Stimulated activated CD8-positive, alpha-beta memory T cell treated with anti-CD3 and anti-CD28 coated beads, Interleukin-15, amount 100 ng/mL, for 4 hours (primary cell): ENCODE results near the gene KICS2.
"Not testable (repeated sequence)": the region's sequence is repeated elsewhere in the genome, so short reads cannot be mapped to it uniquely, and the experiment has no call there.

Source experiments
- DNase-seq, 2 donors: peaks; one replicate each; pipeline ENCODE4 v3.0.0-alpha.2; 2020; ENCODE audit warnings: low read depth in 2 of 2

The KICS2 gene

GRCh38 chr12:64222009-64222765 lies at the start of gene KICS2:
Gene KICS2, minus strand, starts transcription at chr12:64222296. Its CDS starts 59 bp downstream, at chr12:64222237.
- peak; percentile 84 to 86 for DNase-seq

GRCh38 chr12:64270411-64270810 lies 48.3 kb upstream of the KICS2 start:
- no peak for DNase-seq

- DNase-seq: no peak
Measured at GRCh38 chr12:64269161-64269560, 47.1 kb upstream of the KICS2 start.

GRCh38 chr12:64268409-64268808 lies 46.3 kb upstream of the KICS2 start:
- DNase-seq: no peak

- no peak for DNase-seq
Measured at GRCh38 chr12:64265839-64266238, 43.7 kb upstream of the KICS2 start.

GRCh38 chr12:64261813-64262212 lies 39.7 kb upstream of the KICS2 start:
- DNase-seq: no peak

GRCh38 chr12:64258576-64258975 lies 36.5 kb upstream of the KICS2 start:
- DNase-seq: no peak

- no peak for DNase-seq
Measured at GRCh38 chr12:64256166-64256800, 34.2 kb upstream of the KICS2 start.

GRCh38 chr12:64255249-64255648 lies 33.2 kb upstream of the KICS2 start:
- DNase-seq: no peak

- DNase-seq: no peak
Measured at GRCh38 chr12:64253356-64253755, 31.3 kb upstream of the KICS2 start.

- no peak for DNase-seq
Measured at GRCh38 chr12:64252681-64253080, 30.6 kb upstream of the KICS2 start.

GRCh38 chr12:64243809-64244208 lies 21.7 kb upstream of the KICS2 start:
- DNase-seq: no peak

GRCh38 chr12:64240781-64241180 lies 18.7 kb upstream of the KICS2 start:
- no peak for DNase-seq

- DNase-seq: no peak
Measured at GRCh38 chr12:64237382-64237781, 15.3 kb upstream of the KICS2 start.

- DNase-seq: no peak
Measured at GRCh38 chr12:64236549-64236948, 14.5 kb upstream of the KICS2 start.

GRCh38 chr12:64232196-64232595 lies 10.1 kb upstream of the KICS2 start:
- no peak for DNase-seq

GRCh38 chr12:64229796-64230195 lies 7.7 kb upstream of the KICS2 start:
- no peak for DNase-seq

GRCh38 chr12:64229240-64229639 lies 7.1 kb upstream of the KICS2 start:
- no peak for DNase-seq

GRCh38 chr12:64225626-64226025 lies 3.5 kb upstream of the KICS2 start:
- DNase-seq: no peak

GRCh38 chr12:64221651-64222008 lies 466 bp downstream of the KICS2 start:
- DNase-seq: peak; percentile 27 to 48

- DNase-seq: no peak
Measured at GRCh38 chr12:64220046-64220445, 2.0 kb downstream of the KICS2 start.

GRCh38 chr12:64219145-64219544 lies 3.0 kb downstream of the KICS2 start:
- DNase-seq: no peak

- no peak for DNase-seq
Measured at GRCh38 chr12:64218597-64218996, 3.5 kb downstream of the KICS2 start.

- DNase-seq: not testable (repeated sequence)
Measured at GRCh38 chr12:64217643-64218042, 4.5 kb downstream of the KICS2 start.
